ENCODE data around the gene NPHS1.

Gene NPHS1, protein sequence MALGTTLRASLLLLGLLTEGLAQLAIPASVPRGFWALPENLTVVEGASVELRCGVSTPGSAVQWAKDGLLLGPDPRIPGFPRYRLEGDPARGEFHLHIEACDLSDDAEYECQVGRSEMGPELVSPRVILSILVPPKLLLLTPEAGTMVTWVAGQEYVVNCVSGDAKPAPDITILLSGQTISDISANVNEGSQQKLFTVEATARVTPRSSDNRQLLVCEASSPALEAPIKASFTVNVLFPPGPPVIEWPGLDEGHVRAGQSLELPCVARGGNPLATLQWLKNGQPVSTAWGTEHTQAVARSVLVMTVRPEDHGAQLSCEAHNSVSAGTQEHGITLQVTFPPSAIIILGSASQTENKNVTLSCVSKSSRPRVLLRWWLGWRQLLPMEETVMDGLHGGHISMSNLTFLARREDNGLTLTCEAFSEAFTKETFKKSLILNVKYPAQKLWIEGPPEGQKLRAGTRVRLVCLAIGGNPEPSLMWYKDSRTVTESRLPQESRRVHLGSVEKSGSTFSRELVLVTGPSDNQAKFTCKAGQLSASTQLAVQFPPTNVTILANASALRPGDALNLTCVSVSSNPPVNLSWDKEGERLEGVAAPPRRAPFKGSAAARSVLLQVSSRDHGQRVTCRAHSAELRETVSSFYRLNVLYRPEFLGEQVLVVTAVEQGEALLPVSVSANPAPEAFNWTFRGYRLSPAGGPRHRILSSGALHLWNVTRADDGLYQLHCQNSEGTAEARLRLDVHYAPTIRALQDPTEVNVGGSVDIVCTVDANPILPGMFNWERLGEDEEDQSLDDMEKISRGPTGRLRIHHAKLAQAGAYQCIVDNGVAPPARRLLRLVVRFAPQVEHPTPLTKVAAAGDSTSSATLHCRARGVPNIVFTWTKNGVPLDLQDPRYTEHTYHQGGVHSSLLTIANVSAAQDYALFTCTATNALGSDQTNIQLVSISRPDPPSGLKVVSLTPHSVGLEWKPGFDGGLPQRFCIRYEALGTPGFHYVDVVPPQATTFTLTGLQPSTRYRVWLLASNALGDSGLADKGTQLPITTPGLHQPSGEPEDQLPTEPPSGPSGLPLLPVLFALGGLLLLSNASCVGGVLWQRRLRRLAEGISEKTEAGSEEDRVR (N-terminal part only)

DNA sequence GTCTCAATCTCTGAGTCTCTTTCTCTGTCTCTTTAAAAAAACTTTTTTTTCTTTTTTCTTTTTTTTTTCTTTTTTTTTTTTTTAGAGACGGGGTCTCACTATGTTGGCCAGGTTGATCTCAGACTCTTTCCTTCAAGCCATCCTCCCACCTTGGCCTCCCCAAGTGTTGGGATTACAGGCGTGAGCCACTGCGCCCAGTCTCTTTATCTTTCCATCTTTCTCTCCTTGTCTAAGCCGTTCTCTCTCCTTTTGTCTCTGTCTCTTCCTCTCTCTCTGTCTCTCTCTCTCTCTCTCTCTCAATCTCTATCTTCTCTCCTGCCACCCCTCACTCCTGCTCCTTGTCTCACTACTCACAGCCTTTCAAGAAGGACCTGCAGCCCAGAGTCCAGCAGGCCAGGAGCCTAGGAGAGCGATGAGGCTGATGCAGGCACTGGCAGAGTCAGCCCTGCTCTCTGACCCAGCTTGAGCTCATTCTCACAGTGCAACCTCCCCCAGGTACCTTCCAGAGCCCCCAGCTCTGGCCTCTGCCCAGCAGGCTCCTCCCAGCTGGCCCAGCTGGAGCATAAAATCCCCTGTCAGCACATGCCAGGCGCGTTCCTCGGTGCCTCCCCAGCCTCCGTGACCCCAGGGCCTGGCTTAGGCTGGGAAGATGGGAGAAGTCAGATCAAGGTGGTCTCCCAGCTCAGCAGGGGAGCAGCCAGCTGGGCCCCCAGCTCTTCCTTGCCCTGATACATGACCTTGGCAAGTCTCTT lies at the start of gene NPHS1:
TSS of gene NPHS1 (minus strand) at position 476 of the 752 bp plus-strand sequence. CDS start 667 bp downstream, outside the sequence.
- TF ChIP-seq, protein P1, sequence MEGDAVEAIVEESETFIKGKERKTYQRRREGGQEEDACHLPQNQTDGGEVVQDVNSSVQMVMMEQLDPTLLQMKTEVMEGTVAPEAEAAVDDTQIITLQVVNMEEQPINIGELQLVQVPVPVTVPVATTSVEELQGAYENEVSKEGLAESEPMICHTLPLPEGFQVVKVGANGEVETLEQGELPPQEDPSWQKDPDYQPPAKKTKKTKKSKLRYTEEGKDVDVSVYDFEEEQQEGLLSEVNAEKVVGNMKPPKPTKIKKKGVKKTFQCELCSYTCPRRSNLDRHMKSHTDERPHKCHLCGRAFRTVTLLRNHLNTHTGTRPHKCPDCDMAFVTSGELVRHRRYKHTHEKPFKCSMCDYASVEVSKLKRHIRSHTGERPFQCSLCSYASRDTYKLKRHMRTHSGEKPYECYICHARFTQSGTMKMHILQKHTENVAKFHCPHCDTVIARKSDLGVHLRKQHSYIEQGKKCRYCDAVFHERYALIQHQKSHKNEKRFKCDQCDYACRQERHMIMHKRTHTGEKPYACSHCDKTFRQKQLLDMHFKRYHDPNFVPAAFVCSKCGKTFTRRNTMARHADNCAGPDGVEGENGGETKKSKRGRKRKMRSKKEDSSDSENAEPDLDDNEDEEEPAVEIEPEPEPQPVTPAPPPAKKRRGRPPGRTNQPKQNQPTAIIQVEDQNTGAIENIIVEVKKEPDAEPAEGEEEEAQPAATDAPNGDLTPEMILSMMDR (IDR thresholded peaks at IDR 0.05; ENCODE audit: insufficient read depth, missing control alignments), result no peak
- DNase-seq (ENCODE audit: insufficient read length, low spot score) (no peak), FAIRE-seq (no peak)

DNA sequence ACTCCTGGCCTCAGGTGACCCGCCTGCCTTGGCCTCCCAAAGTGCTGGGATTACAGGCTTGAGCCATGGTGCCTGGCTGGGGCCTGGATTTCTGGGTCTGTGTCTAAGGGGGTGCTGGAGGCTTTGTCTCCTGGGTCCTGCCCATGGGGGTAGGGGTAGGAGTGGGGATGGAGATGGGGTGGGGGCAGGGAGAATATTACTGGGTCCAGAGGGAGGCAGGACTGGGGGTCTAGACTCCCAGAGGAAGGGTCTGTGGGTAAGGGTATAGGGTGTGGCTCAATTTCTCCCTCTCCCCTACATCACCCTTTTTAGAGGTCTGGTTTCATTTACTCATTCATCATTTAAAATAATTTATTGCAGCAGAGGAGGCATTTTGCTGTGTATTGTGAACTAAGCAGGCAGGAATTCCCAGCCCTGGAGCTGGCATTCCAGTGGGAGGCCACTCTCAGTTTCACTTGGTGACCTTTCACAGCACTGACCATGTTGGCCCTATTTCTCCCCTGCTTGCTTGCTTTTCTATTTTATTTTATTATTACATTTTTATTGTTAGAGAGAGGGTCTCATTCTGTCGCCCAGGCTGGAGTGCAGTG lies 48.8 kb upstream of the NPHS1 start:
- TF ChIP-seq, protein P1 (IDR thresholded peaks at IDR 0.05; ENCODE audit: insufficient read depth, missing control alignments), result no peak
- DNase-seq (ENCODE audit: insufficient read length, low spot score) (no peak), FAIRE-seq (no peak)

DNA sequence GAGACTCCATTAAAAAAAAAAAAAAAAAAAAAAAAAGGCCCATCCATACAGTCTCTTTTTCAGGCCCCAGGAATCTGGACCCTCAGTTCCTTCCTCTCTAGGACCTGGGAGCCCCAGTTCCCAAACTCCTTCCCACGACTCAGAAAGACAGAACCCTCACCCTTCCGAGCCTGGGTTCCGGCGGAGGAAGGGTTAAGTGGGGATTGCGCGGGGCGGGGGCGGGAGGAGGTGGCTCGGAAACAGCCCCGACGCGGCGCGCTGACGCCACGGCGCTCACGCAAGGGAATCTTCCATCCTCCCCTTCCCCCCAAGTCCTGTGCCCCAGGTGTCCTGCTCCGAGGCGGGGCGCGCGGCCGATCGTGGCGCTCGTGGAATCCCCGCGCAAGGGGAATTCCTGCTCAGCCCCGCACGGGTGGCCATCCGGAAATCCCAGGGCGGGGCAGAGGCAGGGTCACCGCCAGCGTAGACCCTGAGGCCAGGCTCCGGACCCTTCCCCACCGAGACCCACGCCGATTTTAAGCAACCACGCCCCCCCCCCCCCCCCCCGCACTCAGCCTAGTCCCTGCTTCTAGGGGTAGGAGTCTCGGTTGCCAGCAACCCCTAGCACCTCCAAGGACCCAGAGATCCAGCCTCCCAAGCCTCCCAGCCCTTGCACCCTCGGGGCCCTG lies 47.4 kb upstream of the NPHS1 start:
- DNase-seq (ENCODE audit: insufficient read length, low spot score) (peak; percentile 87), FAIRE-seq (no peak)
- TF ChIP-seq, protein P1 (IDR thresholded peaks at IDR 0.05; ENCODE audit: insufficient read depth, missing control alignments), result no peak

DNA sequence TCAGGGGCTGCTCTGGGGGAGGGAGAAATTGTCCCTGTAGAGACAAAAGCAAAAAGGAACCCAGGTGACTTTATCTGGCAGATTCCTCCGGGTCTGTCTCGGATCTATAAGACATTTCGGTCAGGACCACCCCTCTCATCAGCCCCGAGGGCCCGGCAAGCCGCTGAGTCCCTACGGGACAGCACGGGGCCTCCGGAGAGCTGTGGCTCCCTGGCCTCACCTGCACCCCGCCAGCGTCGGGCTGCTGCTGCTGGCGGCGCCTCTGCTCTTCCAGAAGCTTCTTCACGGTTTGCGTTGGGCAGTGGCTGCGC lies 46.1 kb upstream of the NPHS1 start:
- no peak for FAIRE-seq
- TF ChIP-seq, protein P1 (IDR thresholded peaks at IDR 0.05; ENCODE audit: insufficient read depth, missing control alignments), result no peak

DNA sequence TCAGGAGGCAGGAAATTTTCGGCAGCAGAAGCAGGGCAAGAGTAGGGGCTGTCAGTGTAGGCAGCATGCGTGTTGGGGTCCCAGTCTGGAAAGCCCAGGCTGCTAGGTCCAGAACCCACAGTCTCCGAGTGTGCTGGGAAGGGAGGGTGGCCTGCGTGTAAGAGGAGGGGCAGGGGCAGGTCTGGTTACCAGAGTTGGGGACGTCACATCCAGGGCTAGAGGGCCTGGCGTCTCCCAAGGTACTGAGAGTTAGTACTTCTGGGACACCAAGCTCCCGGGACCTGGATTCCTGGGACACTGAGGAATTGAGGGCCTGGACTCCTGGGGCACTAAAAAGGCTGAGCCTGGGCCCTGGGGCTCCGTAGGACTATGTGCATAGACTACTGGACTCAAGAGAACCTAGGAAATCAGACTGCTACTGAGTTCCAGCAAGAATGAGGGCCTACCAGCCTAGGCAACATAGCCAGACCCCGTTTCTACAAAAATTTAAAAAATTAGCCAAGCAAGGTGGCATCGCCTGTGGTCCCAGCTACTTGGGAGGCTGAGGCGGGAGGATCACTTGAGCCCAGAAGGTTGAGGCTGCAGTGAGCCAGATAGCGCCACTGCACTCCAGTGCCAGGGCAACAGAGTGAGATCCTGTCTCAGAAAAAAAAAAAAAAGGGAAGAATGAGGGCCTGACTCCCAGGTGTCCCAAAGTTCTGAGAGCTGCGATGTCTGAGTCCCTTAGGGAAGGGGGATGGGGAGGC lies 45.6 kb upstream of the NPHS1 start:
- DNase-seq (ENCODE audit: insufficient read length, low spot score), result no peak
- TF ChIP-seq, protein P1 (IDR thresholded peaks at IDR 0.05; ENCODE audit: insufficient read depth, missing control alignments), result no peak
- no peak for FAIRE-seq

More for the DNA sequence above, 46.1 kb upstream of the NPHS1 start:
- DNase-seq (ENCODE audit: insufficient read length, low spot score), result no peak

Data from D721Med (cell line).